Measurements from ENCODE around the gene ZNF467. TPM values are rescaled to one million over a fixed set of nuclear protein-coding genes. Genes with fewer than 3 reads are reported as not detected.

The ZNF467 gene
- total RNA-seq, 1 donor, result 1.3 TPM

DNA sequence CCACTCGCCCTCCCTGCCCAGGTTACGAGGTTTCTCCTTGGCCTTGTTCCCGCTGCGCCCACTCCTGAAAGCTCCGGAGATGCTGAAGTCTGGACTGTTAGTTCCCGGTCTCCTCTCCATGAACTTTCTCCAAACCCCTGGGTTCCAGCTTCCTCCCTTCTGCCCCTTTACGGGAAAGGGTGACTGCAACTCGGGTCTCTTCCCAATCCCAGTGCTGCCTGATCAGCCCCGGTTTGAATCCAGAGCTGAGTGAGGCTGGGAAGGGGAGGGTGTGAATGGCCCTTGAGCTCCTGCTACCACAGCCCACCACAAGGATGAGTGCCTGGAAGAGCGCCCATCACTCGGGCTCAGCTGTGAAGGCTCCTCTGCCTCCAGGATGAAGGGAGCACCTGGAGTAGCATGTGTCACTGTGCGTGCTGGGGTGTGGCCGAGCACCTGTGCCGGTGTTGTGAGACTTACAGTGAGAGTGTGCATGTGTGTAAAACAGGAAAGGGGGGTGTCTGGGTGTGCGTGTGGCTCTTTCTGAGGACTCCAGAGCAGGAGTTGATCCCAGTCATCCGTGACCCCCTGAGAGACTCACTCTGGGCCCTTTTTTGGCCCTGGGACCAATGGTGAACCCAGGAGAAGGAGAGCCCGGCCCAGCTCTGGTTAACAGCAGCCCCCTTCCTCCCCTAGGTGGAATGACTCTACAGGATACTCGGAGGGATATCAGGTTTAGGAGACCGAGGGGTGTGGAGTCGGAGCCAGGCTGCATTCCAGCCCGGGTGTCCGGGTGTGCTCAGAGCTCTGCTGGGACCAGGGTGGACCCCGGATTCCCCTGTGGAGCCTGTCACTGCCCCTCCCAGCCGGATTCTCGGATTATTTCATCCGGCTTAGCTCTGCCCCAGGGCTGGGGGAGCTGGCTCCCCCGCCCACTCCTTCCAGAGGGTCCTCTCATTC, 1.1 kb upstream of the ZNF467 start:
- TF ChIP-seq, protein P1, sequence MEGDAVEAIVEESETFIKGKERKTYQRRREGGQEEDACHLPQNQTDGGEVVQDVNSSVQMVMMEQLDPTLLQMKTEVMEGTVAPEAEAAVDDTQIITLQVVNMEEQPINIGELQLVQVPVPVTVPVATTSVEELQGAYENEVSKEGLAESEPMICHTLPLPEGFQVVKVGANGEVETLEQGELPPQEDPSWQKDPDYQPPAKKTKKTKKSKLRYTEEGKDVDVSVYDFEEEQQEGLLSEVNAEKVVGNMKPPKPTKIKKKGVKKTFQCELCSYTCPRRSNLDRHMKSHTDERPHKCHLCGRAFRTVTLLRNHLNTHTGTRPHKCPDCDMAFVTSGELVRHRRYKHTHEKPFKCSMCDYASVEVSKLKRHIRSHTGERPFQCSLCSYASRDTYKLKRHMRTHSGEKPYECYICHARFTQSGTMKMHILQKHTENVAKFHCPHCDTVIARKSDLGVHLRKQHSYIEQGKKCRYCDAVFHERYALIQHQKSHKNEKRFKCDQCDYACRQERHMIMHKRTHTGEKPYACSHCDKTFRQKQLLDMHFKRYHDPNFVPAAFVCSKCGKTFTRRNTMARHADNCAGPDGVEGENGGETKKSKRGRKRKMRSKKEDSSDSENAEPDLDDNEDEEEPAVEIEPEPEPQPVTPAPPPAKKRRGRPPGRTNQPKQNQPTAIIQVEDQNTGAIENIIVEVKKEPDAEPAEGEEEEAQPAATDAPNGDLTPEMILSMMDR (IDR thresholded peaks at IDR 0.05; ENCODE audit: insufficient read depth, low read depth, low read length), result no peak
- H3K4me3 ChIP-seq (ENCODE audit: low read depth, low read length), result no peak overlapping the region
- no peak for DNase-seq (ENCODE audit: low read depth)

GRCh38 chr7:149772956-149773434, 393 bp downstream of the ZNF467 start:
- DNase-seq (ENCODE audit: low read depth), result no peak
- TF ChIP-seq, protein P1 (IDR thresholded peaks at IDR 0.05; ENCODE audit: insufficient read depth, low read depth, low read length), result no peak
- H3K4me3 ChIP-seq (ENCODE audit: low read depth, low read length), result peak overlapping the region; percentile 81

DNA sequence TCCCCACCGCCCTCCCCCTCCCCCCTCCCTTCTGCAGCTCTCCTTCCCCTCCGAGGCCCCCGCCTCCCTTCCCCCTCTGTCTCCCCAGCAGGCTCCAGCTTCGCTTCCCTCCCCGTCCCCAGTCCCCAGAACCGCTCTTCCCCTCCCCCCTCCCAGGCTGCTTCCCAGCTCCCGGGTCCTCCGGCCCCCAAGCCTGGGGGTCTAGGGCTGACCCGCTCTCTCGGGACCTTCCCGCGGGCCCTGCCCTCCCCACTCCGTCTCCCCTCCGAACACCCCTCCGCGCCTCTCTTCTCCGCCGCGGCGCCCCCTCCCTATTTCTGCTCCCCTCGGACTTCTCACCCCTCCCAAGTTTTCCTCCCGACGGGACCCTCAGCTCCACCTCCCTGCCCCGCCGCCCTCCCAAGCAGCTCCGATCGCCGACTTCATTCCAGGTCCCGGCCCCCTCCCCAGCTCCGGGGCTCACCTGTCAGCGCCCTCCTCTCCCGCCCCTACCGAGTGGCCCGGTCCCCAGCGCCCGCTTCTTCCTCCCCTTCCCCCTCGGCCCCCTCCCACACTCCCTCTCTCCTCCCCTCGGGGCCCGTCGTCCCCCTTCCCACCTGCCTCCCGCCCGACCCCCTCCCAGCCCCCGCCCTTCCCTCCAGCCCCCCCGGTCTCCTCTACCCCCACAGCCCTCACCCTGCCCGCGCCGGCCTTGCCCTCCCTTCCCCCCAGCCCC, 990 bp downstream of the ZNF467 start:
- peak overlapping the region; percentile 81 for H3K4me3 ChIP-seq (ENCODE audit: low read depth, low read length)
- TF ChIP-seq, protein P1 (IDR thresholded peaks at IDR 0.05; ENCODE audit: insufficient read depth, low read depth, low read length), result no peak
- DNase-seq (ENCODE audit: low read depth), result no peak

DNA sequence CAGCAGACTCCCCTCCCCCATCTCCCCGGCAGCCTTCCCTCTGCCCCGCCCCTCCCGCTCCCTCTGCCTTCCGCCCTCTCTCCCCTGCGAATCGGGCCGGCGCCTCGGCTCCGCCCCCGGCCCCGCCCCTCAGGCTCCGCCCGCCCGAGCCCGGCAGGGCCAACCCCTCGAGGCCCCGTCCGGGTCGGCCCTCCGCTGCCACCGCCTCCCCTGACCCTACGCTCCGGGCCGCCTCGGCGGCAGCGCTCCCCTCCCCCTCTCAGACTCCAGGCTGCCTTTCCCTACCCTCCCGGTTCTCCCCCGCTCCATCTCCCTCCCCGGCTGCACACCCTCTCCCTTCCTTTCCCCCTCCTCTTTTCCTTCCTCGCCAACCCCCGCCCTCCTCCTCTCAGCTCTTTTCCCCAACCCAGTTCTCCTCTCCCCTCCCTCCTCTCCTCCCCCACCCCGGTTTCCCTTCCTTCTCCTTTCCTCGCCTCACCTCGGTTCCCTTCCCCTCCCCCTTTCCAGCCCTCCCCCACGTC, 1.6 kb downstream of the ZNF467 start:
- TF ChIP-seq, protein P1 (IDR thresholded peaks at IDR 0.05; ENCODE audit: insufficient read depth, low read depth, low read length), result no peak
- DNase-seq (ENCODE audit: low read depth), result peak; percentile 95
- peak overlapping the region; percentile 81 for H3K4me3 ChIP-seq (ENCODE audit: low read depth, low read length)

GRCh38 chr7:149770728-149771636, 2.4 kb downstream of the ZNF467 start:
- peak overlapping the region; percentile 58 for H3K4me3 ChIP-seq (ENCODE audit: low read depth, low read length)
- TF ChIP-seq, protein P1 (IDR thresholded peaks at IDR 0.05; ENCODE audit: insufficient read depth, low read depth, low read length), result no peak
- no peak for DNase-seq (ENCODE audit: low read depth)

DNA sequence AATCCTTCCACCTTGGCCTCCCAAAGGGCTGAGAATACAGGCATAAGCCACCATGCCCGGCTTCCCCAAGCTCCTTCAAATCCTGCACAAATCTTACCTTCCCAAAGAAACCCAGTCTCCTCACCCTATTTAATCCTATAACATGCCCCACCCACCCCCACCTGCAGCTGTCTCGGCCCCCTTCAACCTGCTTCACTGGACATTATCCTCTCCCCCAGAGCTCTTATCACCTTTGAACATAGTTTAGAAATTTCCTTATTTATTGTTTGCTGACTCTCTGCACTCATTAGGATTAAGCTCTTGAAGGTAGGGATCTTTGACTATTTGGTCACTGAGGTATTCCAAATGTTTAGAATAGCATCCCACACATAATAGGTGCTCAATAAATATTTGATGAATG, 3.5 kb downstream of the ZNF467 start:
- TF ChIP-seq, protein P1 (IDR thresholded peaks at IDR 0.05; ENCODE audit: insufficient read depth, low read depth, low read length), result no peak
- no peak overlapping the region for H3K4me3 ChIP-seq (ENCODE audit: low read depth, low read length)
- DNase-seq (ENCODE audit: low read depth), result no peak

Data from fibroblast of villous mesenchyme (primary cell).